HG03064 (cell line): Measurements from ENCODE around the gene TNFRSF12A.

ENCODE experiments used
- ATAC-seq: cut with Tn5 transposase; IDR thresholded peaks from one replicate; pipeline ENCODE4 v1.9.1; 2021; ENCODE audit warnings: low read depth; ENCODE audit not compliant: unreplicated experiment

Gene TNFRSF12A

GRCh38 chr16:3009568-3010390 is 10.4 kb upstream of the TNFRSF12A start:
- no peak for ATAC-seq

GRCh38 chr16:3010510-3010909 is 9.7 kb upstream of the TNFRSF12A start:
- no peak for ATAC-seq

- ATAC-seq = no peak
These were observed 7.9 kb upstream of the TNFRSF12A start for GRCh38 chr16:3012246-3012645.

GRCh38 chr16:3012828-3013420 is 7.2 kb upstream of the TNFRSF12A start, which contains the start of gene CLDN9:
CLDN9 (plus strand) TSS chr16:3012923; CDS start chr16:3013363, 440 bp downstream.
- ATAC-seq = no peak

- no peak for ATAC-seq
These were observed 6.6 kb upstream of the TNFRSF12A start for GRCh38 chr16:3013491-3013951.

- ATAC-seq = no peak
These were observed 6.0 kb upstream of the TNFRSF12A start for GRCh38 chr16:3013998-3014690.

GRCh38 chr16:3014971-3015370 is 5.2 kb upstream of the TNFRSF12A start:
- ATAC-seq = no peak

GRCh38 chr16:3015865-3016521 is 4.2 kb upstream of the TNFRSF12A start:
- no peak for ATAC-seq

- no peak for ATAC-seq
These were observed 2.8 kb upstream of the TNFRSF12A start for GRCh38 chr16:3017344-3017743.

GRCh38 chr16:3017794-3018506 is 2.2 kb upstream of the TNFRSF12A start, which contains the start of gene CLDN6:
CLDN6 (minus strand) TSS chr16:3018183; CDS start chr16:3016021, 2,162 bp downstream.
- ATAC-seq = no peak

- ATAC-seq = no peak
These were observed 448 bp upstream of the TNFRSF12A start for GRCh38 chr16:3019594-3020246.

GRCh38 chr16:3020604-3021448 is 658 bp downstream of the TNFRSF12A start:
- no peak for ATAC-seq

GRCh38 chr16:3021449-3022207 is 1.5 kb downstream of the TNFRSF12A start:
- no peak for ATAC-seq

- no peak for ATAC-seq
These were observed 2.1 kb downstream of the TNFRSF12A start for GRCh38 chr16:3022208-3022683.

GRCh38 chr16:3022684-3023414 is 2.7 kb downstream of the TNFRSF12A start:
- no peak for ATAC-seq

GRCh38 chr16:3023415-3023668 is 3.2 kb downstream of the TNFRSF12A start:
- no peak for ATAC-seq

GRCh38 chr16:3023669-3024478 is 3.7 kb downstream of the TNFRSF12A start, which contains the start of the genes HCFC1R1 and THOC6:
HCFC1R1 (minus strand) TSS chr16:3023942; CDS start chr16:3023941, 1 bp downstream.
THOC6 (plus strand) TSS chr16:3024035; CDS start chr16:3024327, 292 bp downstream.
- peak; percentile 64 for ATAC-seq
